Measurements from ENCODE around the gene ZRANB3. TPM values are rescaled to one million over a fixed set of nuclear protein-coding genes. Genes with fewer than 3 reads are reported as not detected.

The ZRANB3 gene
- total and polyA plus RNA-seq, 9 donors, result 2.6 to 11.4 (median 7.1) TPM

GRCh38 chr2:135561925-135562324, 30.9 kb upstream of the ZRANB3 start:
- Histone ChIP-seq H3K9me3 (no peaks in the 10 kb centered on the region), H3K4me3 (no peak overlapping the region), H3K36me3 (no peaks in the 10 kb centered on the region), H3K27me3 (no peaks in the 10 kb centered on the region), H3K27ac (no peak overlapping the region), H3K4me1 (ENCODE audit: insufficient read depth) (no peaks in the 10 kb centered on the region)
- intact Hi-C loops (cut with DNase I), result no loop called here
- TF ChIP-seq EP300 (IDR thresholded peaks at IDR 0.05) (no peak), CTCF (IDR thresholded peaks at IDR 0.05) (no peak), POLR2A (IDR thresholded peaks at IDR 0.05) (no peak)
- WGBS, 3 donors, result 96 to 98% (median 97%) methylated on average over 4 of the region's 4 CpGs
- no peak for DNase-seq

GRCh38 chr2:135557530-135557929, 26.5 kb upstream of the ZRANB3 start:
- Histone ChIP-seq H3K27me3 (no peaks in the 10 kb centered on the region), H3K9me3 (no peaks in the 10 kb centered on the region), H3K36me3 (no peaks in the 10 kb centered on the region), H3K4me3 (no peak overlapping the region), H3K27ac (no peak overlapping the region), H3K4me1 (ENCODE audit: insufficient read depth) (no peaks in the 10 kb centered on the region)
- DNase-seq, result no peak
- TF ChIP-seq EP300 (IDR thresholded peaks at IDR 0.05), result no peak
- TF ChIP-seq POLR2A (IDR thresholded peaks at IDR 0.05), result no peak
- TF ChIP-seq CTCF (IDR thresholded peaks at IDR 0.05), result no peak
- 92 to 97% (median 97%) methylated on average over 1 of the region's 1 CpG for WGBS, 3 donors
- intact Hi-C loops (cut with DNase I), result no loop called here

GRCh38 chr2:135555311-135555710, 24.3 kb upstream of the ZRANB3 start:
- DNase-seq, result no peak
- intact Hi-C loops (cut with DNase I), result no loop called here
- WGBS, 3 donors, result 81 to 87% (median 83%) methylated on average over 4 of the region's 4 CpGs

GRCh38 chr2:135552887-135553286, 21.9 kb upstream of the ZRANB3 start:
- no peaks in the 10 kb centered on the region for H3K9me3 ChIP-seq
- intact Hi-C loops (cut with DNase I), result no loop called here
- no peak overlapping the region for H3K27ac ChIP-seq
- 85 to 93% (median 91%) methylated on average over 4 of the region's 4 CpGs for WGBS, 3 donors
- TF ChIP-seq EP300 (IDR thresholded peaks at IDR 0.05), result no peak
- TF ChIP-seq POLR2A (IDR thresholded peaks at IDR 0.05), result no peak
- H3K36me3 ChIP-seq, result no peaks in the 10 kb centered on the region
- H3K27me3 ChIP-seq, result no peaks in the 10 kb centered on the region
- DNase-seq, result no peak
- no peak overlapping the region for H3K4me3 ChIP-seq
- H3K4me1 ChIP-seq (ENCODE audit: insufficient read depth), result no peaks in the 10 kb centered on the region

More at GRCh38 chr2:135555311-135555710, 24.3 kb upstream of the ZRANB3 start:
- H3K9me3 ChIP-seq, result no peaks in the 10 kb centered on the region
- H3K27ac ChIP-seq, result no peak overlapping the region
- H3K4me3 ChIP-seq, result no peak overlapping the region
- H3K36me3 ChIP-seq, result no peaks in the 10 kb centered on the region
- no peaks in the 10 kb centered on the region for H3K27me3 ChIP-seq
- H3K4me1 ChIP-seq (ENCODE audit: insufficient read depth), result no peaks in the 10 kb centered on the region
- TF ChIP-seq POLR2A (IDR thresholded peaks at IDR 0.05) (no peak), EP300 (IDR thresholded peaks at IDR 0.05) (no peak), CTCF (IDR thresholded peaks at IDR 0.05) (no peak)

- no peaks in the 10 kb centered on the region for H3K4me1 ChIP-seq (ENCODE audit: insufficient read depth)
- H3K9me3 ChIP-seq, result no peaks in the 10 kb centered on the region
- 49 to 72% (median 62%) methylated on average over 5 of the region's 5 CpGs for WGBS, 3 donors
- TF ChIP-seq CTCF (IDR thresholded peaks at IDR 0.05) (no peak), EP300 (IDR thresholded peaks at IDR 0.05) (no peak), POLR2A (IDR thresholded peaks at IDR 0.05) (no peak)
- intact Hi-C loops (cut with DNase I), result no loop called here
- no peaks in the 10 kb centered on the region for H3K27me3 ChIP-seq
- H3K36me3 ChIP-seq, result no peaks in the 10 kb centered on the region
- no peak for DNase-seq
- no peak overlapping the region for H3K27ac ChIP-seq
- no peak overlapping the region for H3K4me3 ChIP-seq
Observed at GRCh38 chr2:135551356-135551755, 20.3 kb upstream of the ZRANB3 start.

Measured in ovary (tissue), 9 donors.